H9 (cell line): ENCODE measurements around the gene ADSL. TPM values are rescaled to one million over a fixed set of nuclear protein-coding genes. Genes with fewer than 3 reads are reported as not detected.

ENCODE experiments used
- DNase-seq: peaks from one replicate; pipeline ENCODE4 v3.0.0-alpha.2; 2017
- H2AFZ ChIP-seq: one replicate; pipeline ENCODE4 v1.6.1; 2013; ENCODE audit warnings: mild to moderate bottlenecking, low read length, control low read depth, moderate library complexity
- H2AK5ac ChIP-seq: 2 replicates; pipeline ENCODE4 v1.6.1; 2013; ENCODE audit warnings: low read length, control low read depth, mixed read lengths; ENCODE audit not compliant: insufficient read length
- H2BK120ac ChIP-seq: one replicate; pipeline ENCODE4 v1.6.1; 2013; ENCODE audit warnings: low read depth, mild to moderate bottlenecking, low read length, control low read depth, inconsistent platforms; ENCODE audit not compliant: poor library complexity, severe bottlenecking
- H2BK12ac ChIP-seq: 2 replicates; pipeline ENCODE4 v1.6.1; 2013; ENCODE audit warnings: low read length, control low read depth, mixed read lengths, low read depth; ENCODE audit not compliant: insufficient read length
- H2BK15ac ChIP-seq: 2 replicates; pipeline ENCODE4 v1.6.1; 2013; ENCODE audit warnings: low read depth, low read length, control low read depth
- H2BK20ac ChIP-seq: one replicate; pipeline ENCODE4 v1.6.1; 2013; ENCODE audit warnings: low read depth, mild to moderate bottlenecking, low read length, control low read depth, inconsistent platforms; ENCODE audit not compliant: poor library complexity, severe bottlenecking
- H2BK5ac ChIP-seq: 2 replicates; pipeline ENCODE4 v1.6.1; 2013; ENCODE audit warnings: low read length, control low read depth, mixed read lengths; ENCODE audit not compliant: insufficient read length
- H3K14ac ChIP-seq: 2 replicates; pipeline ENCODE4 v1.6.1; 2013; ENCODE audit warnings: low read length, control low read depth; ENCODE audit not compliant: insufficient read depth
- H3K18ac ChIP-seq: 2 replicates; pipeline ENCODE4 v1.6.1; 2013; ENCODE audit warnings: low read depth, mild to moderate bottlenecking, mixed read lengths, low read length, control low read depth; ENCODE audit not compliant: insufficient read length
- H3K23ac ChIP-seq: 2 replicates; pipeline ENCODE4 v1.6.1; 2013; ENCODE audit warnings: low read length, control low read depth, mixed read lengths, low read depth; ENCODE audit not compliant: insufficient read length
- H3K23me2 ChIP-seq: 2 replicates; pipeline ENCODE4 v1.6.1; 2013; ENCODE audit warnings: low read depth, mild to moderate bottlenecking, mixed read lengths, low read length, control low read depth; ENCODE audit not compliant: insufficient read length, poor library complexity, severe bottlenecking
- H3K27ac ChIP-seq: 2 replicates; pipeline ENCODE4 v1.5.1; 2013; ENCODE audit warnings: low read length, control low read depth, mixed read lengths, low read depth; ENCODE audit not compliant: insufficient read length
- H3K27me3 ChIP-seq: 2 replicates; pipeline ENCODE4 v1.6.1; 2013; ENCODE audit warnings: low read length, control low read depth, inconsistent platforms; ENCODE audit not compliant: insufficient read depth
- H3K4ac ChIP-seq: 2 replicates; pipeline ENCODE4 v1.6.1; 2013; ENCODE audit warnings: low read depth, mild to moderate bottlenecking, control low read depth, inconsistent platforms, low read length, moderate library complexity
- H3K4me1 ChIP-seq: 2 replicates; pipeline ENCODE4 v1.6.1; 2013; ENCODE audit warnings: low read length, control low read depth, inconsistent platforms; ENCODE audit not compliant: insufficient read depth
- H3K4me2 ChIP-seq: 2 replicates; pipeline ENCODE4 v1.6.1; 2013; ENCODE audit warnings: low read length, control low read depth, mixed read lengths; ENCODE audit not compliant: insufficient read length, insufficient read depth
- H3K56ac ChIP-seq: 2 replicates; pipeline ENCODE4 v1.6.1; 2013; ENCODE audit warnings: low read depth, mild to moderate bottlenecking, mixed read lengths, low read length, control low read depth; ENCODE audit not compliant: insufficient read length
- H3K79me1 ChIP-seq: 2 replicates; pipeline ENCODE4 v1.6.1; 2013; ENCODE audit warnings: low read depth, mild to moderate bottlenecking, moderate library complexity, low read length, control low read depth, inconsistent platforms; ENCODE audit not compliant: insufficient read depth, poor library complexity, severe bottlenecking
- H3K79me2 ChIP-seq: 2 replicates; pipeline ENCODE4 v1.6.1; 2013; ENCODE audit warnings: low read length, control low read depth, inconsistent platforms; ENCODE audit not compliant: insufficient read depth
- H3K9ac ChIP-seq: 2 replicates; pipeline ENCODE4 v1.6.1; 2013; ENCODE audit warnings: low read length, control low read depth, mixed read lengths; ENCODE audit not compliant: insufficient read length; ENCODE audit errors: extremely low read depth
- H3K9me3 ChIP-seq: one replicate; pipeline ENCODE4 v1.6.1; 2013; ENCODE audit warnings: low read depth, low read length, inconsistent platforms; ENCODE audit not compliant: control insufficient read depth
- H3T11ph ChIP-seq: one replicate; pipeline ENCODE4 v1.6.1; 2013; ENCODE audit warnings: mild to moderate bottlenecking, low read length, control low read depth, inconsistent platforms
- H4K20me1 ChIP-seq: one replicate; pipeline ENCODE4 v1.6.1; 2013; ENCODE audit not compliant: control insufficient read depth, insufficient read length, insufficient read depth
- H4K5ac ChIP-seq: 2 replicates; pipeline ENCODE4 v1.6.1; 2013; ENCODE audit warnings: low read depth, mild to moderate bottlenecking, mixed read lengths, low read length, control low read depth; ENCODE audit not compliant: insufficient read length
- H4K8ac ChIP-seq: replicated peaks from 2 replicates; pipeline ENCODE4 v1.6.1; 2013; ENCODE audit warnings: low read length, control low read depth, mixed read lengths, low read depth; ENCODE audit not compliant: insufficient read length
- H4K91ac ChIP-seq: 2 replicates; pipeline ENCODE4 v1.6.1; 2013; ENCODE audit warnings: low read depth, mild to moderate bottlenecking, moderate library complexity, mixed read lengths, low read length, control low read depth; ENCODE audit not compliant: insufficient read length
- H3K27ac Mint-ChIP-seq, 3 experiments: 2 replicates in 2 of 3; 3 replicates in 1 of 3; pipeline ENCODE4 v1.8.0; 2020 to 2021; ENCODE audit warnings: mixed read lengths in 3 of 3, mild to moderate bottlenecking in 1 of 3, moderate library complexity in 1 of 3
- H3K27me3 Mint-ChIP-seq: 2 replicates; pipeline ENCODE4 v1.8.0; 2021; ENCODE audit warnings: low read depth, mild to moderate bottlenecking, moderate library complexity, mixed read lengths
- H3K36me3 Mint-ChIP-seq, 3 experiments: 2 replicates in 2 of 3; 3 replicates in 1 of 3; pipeline ENCODE4 v1.8.0; 2020 to 2021; ENCODE audit warnings: low read depth in 3 of 3, mixed read lengths in 3 of 3; ENCODE audit not compliant: insufficient read depth in 1 of 3
- H3K4me1 Mint-ChIP-seq, 2 experiments: 2 replicates each; pipeline ENCODE4 v1.8.0; 2020; ENCODE audit warnings: mixed read lengths in 2 of 2
- H3K4me3 Mint-ChIP-seq, 2 experiments: 2 replicates in 1 of 2; 3 replicates in 1 of 2; pipeline ENCODE4 v1.8.0; 2020 to 2021; ENCODE audit warnings: mild to moderate bottlenecking in 2 of 2, mixed read lengths in 2 of 2, moderate library complexity in 1 of 2
- H3K9me3 Mint-ChIP-seq, 2 experiments: 2 replicates in 1 of 2; 3 replicates in 1 of 2; pipeline ENCODE4 v1.8.0; 2020; ENCODE audit warnings: mild to moderate bottlenecking in 2 of 2, mixed read lengths in 2 of 2, moderate library complexity in 1 of 2
- WGBS: extraction: QIAGEN DNeasy Blood & Tissue Kit; methylation state at CpG from one replicate; pipeline ENCODE4 v1.1.7; 2013; ENCODE audit warnings: missing lambda C conversion rate, low lambda C conversion rate, mixed read lengths; ENCODE audit not compliant: insufficient read length; ENCODE audit errors: extremely low coverage; 5-methylcytosine and 5-hydroxymethylcytosine counted together
- total RNA-seq: library from RNA; stranded (reverse); gene quantifications from 2 replicates; pipeline ENCODE4 v1.2.1, GENCODE V29; 2021
- TF ChIP-seq, protein P1 (sequence below): fragments of 200-600 bp; sonication (generic); conservative IDR thresholded peaks from 3 replicates; pipeline ENCODE4 v1.8.0; 2021; ENCODE audit warnings: antibody characterized with exemption, mild to moderate bottlenecking

ADSL gene
- total RNA-seq, 1 experiment from 2014 or later: 175 TPM

GRCh38 chr22:40411506-40411861, 65.2 kb downstream of the ADSL start:
- H2BK20ac ChIP-seq: no peak overlapping the region
- no peak overlapping the region for H3K18ac ChIP-seq
- H4K8ac ChIP-seq: no peak overlapping the region
- no peak overlapping the region for H2BK5ac ChIP-seq
- H2BK15ac ChIP-seq: no peak overlapping the region
- H3K14ac ChIP-seq: no peak overlapping the region
- no peaks in the 10 kb centered on the region for H3K9me3 Mint-ChIP-seq
- H3K4me3 Mint-ChIP-seq: no peak overlapping the region
- no peak overlapping the region for H3K4me2 ChIP-seq
- TF ChIP-seq, protein P1, sequence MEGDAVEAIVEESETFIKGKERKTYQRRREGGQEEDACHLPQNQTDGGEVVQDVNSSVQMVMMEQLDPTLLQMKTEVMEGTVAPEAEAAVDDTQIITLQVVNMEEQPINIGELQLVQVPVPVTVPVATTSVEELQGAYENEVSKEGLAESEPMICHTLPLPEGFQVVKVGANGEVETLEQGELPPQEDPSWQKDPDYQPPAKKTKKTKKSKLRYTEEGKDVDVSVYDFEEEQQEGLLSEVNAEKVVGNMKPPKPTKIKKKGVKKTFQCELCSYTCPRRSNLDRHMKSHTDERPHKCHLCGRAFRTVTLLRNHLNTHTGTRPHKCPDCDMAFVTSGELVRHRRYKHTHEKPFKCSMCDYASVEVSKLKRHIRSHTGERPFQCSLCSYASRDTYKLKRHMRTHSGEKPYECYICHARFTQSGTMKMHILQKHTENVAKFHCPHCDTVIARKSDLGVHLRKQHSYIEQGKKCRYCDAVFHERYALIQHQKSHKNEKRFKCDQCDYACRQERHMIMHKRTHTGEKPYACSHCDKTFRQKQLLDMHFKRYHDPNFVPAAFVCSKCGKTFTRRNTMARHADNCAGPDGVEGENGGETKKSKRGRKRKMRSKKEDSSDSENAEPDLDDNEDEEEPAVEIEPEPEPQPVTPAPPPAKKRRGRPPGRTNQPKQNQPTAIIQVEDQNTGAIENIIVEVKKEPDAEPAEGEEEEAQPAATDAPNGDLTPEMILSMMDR: no peak
- H3K36me3 Mint-ChIP-seq: peaks cover 26 to 59% (median 55%) of the 10 kb centered on the region in 3 experiments
- no peak overlapping the region for H3K23ac ChIP-seq
- H3K56ac ChIP-seq: no peak overlapping the region
- H3K27me3 ChIP-seq: no peaks in the 10 kb centered on the region
- no peak overlapping the region for H2AFZ ChIP-seq
- no CpG with 5 or more reads among the region's 7 CpGs for whole genome bisulfite sequencing
- no peaks in the 10 kb centered on the region for H3K79me2 ChIP-seq
- no peak for DNase-seq
- no peaks in the 10 kb centered on the region for H3K23me2 ChIP-seq
- H3K4me1 Mint-ChIP-seq: 0 out of 4 replicates have a peak, but pooled peaks cover 0 to 2% of the 10 kb centered on the region in 2 experiments
- no peaks in the 10 kb centered on the region for H3K9me3 ChIP-seq
- no peak overlapping the region for H3K9ac ChIP-seq
- peak overlapping the region in 2 of 3 experiments; percentile 28 to 49; a peak in 2 of 7 replicates for H3K27ac Mint-ChIP-seq
- H2BK120ac ChIP-seq: no peak overlapping the region
- no peak overlapping the region for H3T11ph ChIP-seq
- H3K4ac ChIP-seq: no peak overlapping the region
- no peaks in the 10 kb centered on the region for H4K20me1 ChIP-seq
- H4K5ac ChIP-seq: no peak overlapping the region
- H3K79me1 ChIP-seq: no peaks in the 10 kb centered on the region
- H2AK5ac ChIP-seq: no peak overlapping the region
- no peak overlapping the region for H3K27ac ChIP-seq
- H3K27me3 Mint-ChIP-seq: no peaks in the 10 kb centered on the region; the same call in 1 of the 2 replicates
- H2BK12ac ChIP-seq: no peak overlapping the region
- H4K91ac ChIP-seq: no peak overlapping the region
- H3K4me1 ChIP-seq: no peaks in the 10 kb centered on the region
